Measurements from ENCODE around the gene RFC4.

DNA sequence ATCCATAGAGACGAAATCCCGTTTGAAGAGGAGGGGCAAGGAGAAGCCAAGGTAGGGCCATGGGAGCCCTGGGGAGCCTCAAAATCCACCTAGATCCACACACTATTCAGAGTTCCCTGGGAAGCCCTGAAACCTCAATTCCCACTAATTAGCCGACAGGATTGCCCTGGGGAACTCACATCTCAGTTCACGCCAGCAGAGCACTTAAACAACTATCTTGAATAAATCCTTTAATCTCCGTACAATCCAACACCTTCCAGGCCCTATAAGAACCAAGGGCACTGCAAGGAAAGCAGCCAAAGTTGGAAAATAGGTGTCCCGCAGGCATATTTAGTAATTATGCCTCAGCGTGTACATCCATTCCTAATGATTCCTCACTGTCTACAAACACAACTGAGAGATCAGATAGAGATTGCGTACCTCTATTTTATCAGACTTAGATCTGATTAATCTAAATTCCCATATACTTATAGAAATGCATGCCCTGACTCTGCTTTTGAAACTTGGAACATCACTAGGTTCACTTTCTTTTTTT, 48.5 kb downstream of the RFC4 start:
- TF ChIP-seq, protein P1, sequence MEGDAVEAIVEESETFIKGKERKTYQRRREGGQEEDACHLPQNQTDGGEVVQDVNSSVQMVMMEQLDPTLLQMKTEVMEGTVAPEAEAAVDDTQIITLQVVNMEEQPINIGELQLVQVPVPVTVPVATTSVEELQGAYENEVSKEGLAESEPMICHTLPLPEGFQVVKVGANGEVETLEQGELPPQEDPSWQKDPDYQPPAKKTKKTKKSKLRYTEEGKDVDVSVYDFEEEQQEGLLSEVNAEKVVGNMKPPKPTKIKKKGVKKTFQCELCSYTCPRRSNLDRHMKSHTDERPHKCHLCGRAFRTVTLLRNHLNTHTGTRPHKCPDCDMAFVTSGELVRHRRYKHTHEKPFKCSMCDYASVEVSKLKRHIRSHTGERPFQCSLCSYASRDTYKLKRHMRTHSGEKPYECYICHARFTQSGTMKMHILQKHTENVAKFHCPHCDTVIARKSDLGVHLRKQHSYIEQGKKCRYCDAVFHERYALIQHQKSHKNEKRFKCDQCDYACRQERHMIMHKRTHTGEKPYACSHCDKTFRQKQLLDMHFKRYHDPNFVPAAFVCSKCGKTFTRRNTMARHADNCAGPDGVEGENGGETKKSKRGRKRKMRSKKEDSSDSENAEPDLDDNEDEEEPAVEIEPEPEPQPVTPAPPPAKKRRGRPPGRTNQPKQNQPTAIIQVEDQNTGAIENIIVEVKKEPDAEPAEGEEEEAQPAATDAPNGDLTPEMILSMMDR (IDR thresholded peaks at IDR 0.05; ENCODE audit: borderline replicate concordance, extremely low read depth, low read length, poor library complexity, severe bottlenecking), result no peak
- TF ChIP-seq EZH2 (IDR thresholded peaks at IDR 0.05; ENCODE audit: borderline replicate concordance, low read depth, low read length, severe bottlenecking), result no peak

Data from DND-41 (cell line).